K562 (cell line): ENCODE measurements around the gene GABPB2.

ENCODE experiments used
- CHD2 ChIP-seq: IDR thresholded peaks from 2 replicates; pipeline ENCODE4 v1.6.1; 2011; ENCODE audit warnings: low read depth, low read length
- NFRKB ChIP-seq: fragments of 450-650 bp; IDR thresholded peaks from 2 replicates; pipeline ENCODE4 v1.6.1; 2016; ENCODE audit warnings: low read depth
- SOX6 ChIP-seq: fragments of 450-650 bp; IDR thresholded peaks from 2 replicates; pipeline ENCODE4 v1.6.1; 2014; ENCODE audit warnings: mild to moderate bottlenecking
- ZZZ3 ChIP-seq: fragments of 450-650 bp; IDR thresholded peaks from 2 replicates; pipeline ENCODE4 v1.6.1; 2016; ENCODE audit warnings: antibody characterized with exemption, mild to moderate bottlenecking, moderate library complexity
- TF ChIP-seq, protein P1 (sequence below), 3 experiments: IDR thresholded peaks in 2 of 3; conservative IDR thresholded peaks in 1 of 3; 2 replicates each; pipeline ENCODE4 v1.5.1; 2011 to 2012; ENCODE audit warnings: low read length in 3 of 3, mild to moderate bottlenecking in 3 of 3, control low read depth in 2 of 3, improper control_type of control experiment in 1 of 3, inconsistent platforms in 1 of 3, low read depth in 1 of 3, mixed read lengths in 1 of 3, moderate library complexity in 1 of 3; ENCODE audit not compliant: insufficient read depth in 2 of 3
- TF ChIP-seq, protein P2 (sequence below): sonication (generic); formaldehyde crosslinking; IDR thresholded peaks from 2 replicates; pipeline ENCODE4 v1.9.0; 2022; ENCODE audit warnings: mild to moderate bottlenecking, missing genetic modification reagents
- TF ChIP-seq, protein P3 (sequence below): IDR thresholded peaks from 2 replicates; pipeline ENCODE4 v1.6.1; 2014; ENCODE audit warnings: antibody characterized with exemption

DNA sequence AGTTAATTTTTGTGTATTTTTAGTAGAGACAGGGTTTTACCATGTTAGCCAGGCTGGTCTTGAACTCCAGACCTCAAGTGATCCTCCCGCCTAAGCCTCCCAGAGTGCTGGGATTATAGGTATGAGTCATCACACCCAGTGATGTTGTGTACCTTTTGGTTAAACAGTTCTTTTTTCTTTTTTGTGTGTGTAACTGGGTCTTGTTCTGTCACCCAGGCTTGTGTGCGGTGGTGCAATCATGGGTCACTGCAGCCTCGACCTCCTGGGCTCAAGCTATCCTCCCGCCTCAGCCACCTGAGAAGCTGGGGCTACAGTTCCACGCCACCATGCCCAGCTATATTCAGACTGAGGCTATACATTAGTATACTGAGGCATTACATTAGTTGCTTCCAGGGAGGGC, 37.8 kb downstream of the GABPB2 start:
- TF ChIP-seq, protein P1, sequence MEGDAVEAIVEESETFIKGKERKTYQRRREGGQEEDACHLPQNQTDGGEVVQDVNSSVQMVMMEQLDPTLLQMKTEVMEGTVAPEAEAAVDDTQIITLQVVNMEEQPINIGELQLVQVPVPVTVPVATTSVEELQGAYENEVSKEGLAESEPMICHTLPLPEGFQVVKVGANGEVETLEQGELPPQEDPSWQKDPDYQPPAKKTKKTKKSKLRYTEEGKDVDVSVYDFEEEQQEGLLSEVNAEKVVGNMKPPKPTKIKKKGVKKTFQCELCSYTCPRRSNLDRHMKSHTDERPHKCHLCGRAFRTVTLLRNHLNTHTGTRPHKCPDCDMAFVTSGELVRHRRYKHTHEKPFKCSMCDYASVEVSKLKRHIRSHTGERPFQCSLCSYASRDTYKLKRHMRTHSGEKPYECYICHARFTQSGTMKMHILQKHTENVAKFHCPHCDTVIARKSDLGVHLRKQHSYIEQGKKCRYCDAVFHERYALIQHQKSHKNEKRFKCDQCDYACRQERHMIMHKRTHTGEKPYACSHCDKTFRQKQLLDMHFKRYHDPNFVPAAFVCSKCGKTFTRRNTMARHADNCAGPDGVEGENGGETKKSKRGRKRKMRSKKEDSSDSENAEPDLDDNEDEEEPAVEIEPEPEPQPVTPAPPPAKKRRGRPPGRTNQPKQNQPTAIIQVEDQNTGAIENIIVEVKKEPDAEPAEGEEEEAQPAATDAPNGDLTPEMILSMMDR (IDR thresholded peaks at IDR 0.05 in 2 of 3, conservative IDR thresholded peaks at IDR 0.05 in 1 of 3; ENCODE audit: insufficient read depth in 2 of 3, low read depth in 1 of 3, low read length in 3 of 3): no peak
- TF ChIP-seq ZZZ3 (no peak), SOX6 (no peak), CHD2 (no peak), NFRKB (no peak)
- TF ChIP-seq, protein P2, sequence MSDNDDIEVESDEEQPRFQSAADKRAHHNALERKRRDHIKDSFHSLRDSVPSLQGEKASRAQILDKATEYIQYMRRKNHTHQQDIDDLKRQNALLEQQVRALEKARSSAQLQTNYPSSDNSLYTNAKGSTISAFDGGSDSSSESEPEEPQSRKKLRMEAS (CRISPR knock-in tag): no peak
- TF ChIP-seq, protein P3, sequence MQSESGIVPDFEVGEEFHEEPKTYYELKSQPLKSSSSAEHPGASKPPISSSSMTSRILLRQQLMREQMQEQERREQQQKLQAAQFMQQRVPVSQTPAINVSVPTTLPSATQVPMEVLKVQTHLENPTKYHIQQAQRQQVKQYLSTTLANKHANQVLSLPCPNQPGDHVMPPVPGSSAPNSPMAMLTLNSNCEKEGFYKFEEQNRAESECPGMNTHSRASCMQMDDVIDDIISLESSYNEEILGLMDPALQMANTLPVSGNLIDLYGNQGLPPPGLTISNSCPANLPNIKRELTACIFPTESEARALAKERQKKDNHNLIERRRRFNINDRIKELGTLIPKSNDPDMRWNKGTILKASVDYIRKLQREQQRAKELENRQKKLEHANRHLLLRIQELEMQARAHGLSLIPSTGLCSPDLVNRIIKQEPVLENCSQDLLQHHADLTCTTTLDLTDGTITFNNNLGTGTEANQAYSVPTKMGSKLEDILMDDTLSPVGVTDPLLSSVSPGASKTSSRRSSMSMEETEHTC: no peak
